HG03280 (cell line): ENCODE measurements around the gene MAFG.
A peak's percentile ranks its signal among the peaks of the same experiment; 100 is the strongest.

ENCODE experiments used
- ATAC-seq: cut with Tn5 transposase; IDR thresholded peaks from one replicate; pipeline ENCODE4 v1.9.1; 2021; ENCODE audit warnings: mild to moderate bottlenecking, moderate library complexity; ENCODE audit not compliant: unreplicated experiment

The MAFG gene

GRCh38 chr17:81911277-81911961, 16.1 kb downstream of the MAFG start, which contains the start of gene PCYT2:
TSS of gene PCYT2 (minus strand) at chr17:81911399. CDS start at chr17:81911355, 44 bp downstream.
- ATAC-seq, result peak; percentile 66

GRCh38 chr17:81910840-81911276, 16.7 kb downstream of the MAFG start:
- ATAC-seq, result peak; percentile 41

GRCh38 chr17:81909966-81910839, 17.3 kb downstream of the MAFG start:
- ATAC-seq, result no peak

GRCh38 chr17:81909231-81909630, 18.3 kb downstream of the MAFG start:
- no peak for ATAC-seq

- ATAC-seq, result no peak
Observed at GRCh38 chr17:81908793-81909192, 18.7 kb downstream of the MAFG start.

GRCh38 chr17:81907219-81908145, 20.1 kb downstream of the MAFG start:
- no peak for ATAC-seq

- ATAC-seq, result no peak
Observed at GRCh38 chr17:81906476-81907218, 20.9 kb downstream of the MAFG start.

- no peak for ATAC-seq
Observed at GRCh38 chr17:81905993-81906392, 21.5 kb downstream of the MAFG start.

- ATAC-seq, result no peak
Observed at GRCh38 chr17:81905424-81905875, 22.1 kb downstream of the MAFG start.

GRCh38 chr17:81904600-81905423, 22.7 kb downstream of the MAFG start:
- no peak for ATAC-seq

GRCh38 chr17:81903896-81904599, 23.5 kb downstream of the MAFG start:
- ATAC-seq, result no peak

- ATAC-seq, result no peak
Observed at GRCh38 chr17:81903415-81903831, 24.1 kb downstream of the MAFG start.

- ATAC-seq, result no peak
Observed at GRCh38 chr17:81902653-81903414, 24.7 kb downstream of the MAFG start.

GRCh38 chr17:81902023-81902652, 25.4 kb downstream of the MAFG start, which contains the start of gene NPB:
TSS of gene NPB (plus strand) at chr17:81902238. CDS start at chr17:81902278, 40 bp downstream.
- no peak for ATAC-seq

GRCh38 chr17:81901167-81902022, 26.1 kb downstream of the MAFG start:
- ATAC-seq, result no peak

GRCh38 chr17:81900181-81900820, 27.2 kb downstream of the MAFG start:
- no peak for ATAC-seq
